ENCODE measurements around the gene NUCB2. TPM values are rescaled to one million over a fixed set of nuclear protein-coding genes. Genes with fewer than 3 reads are reported as not detected.
A peak's percentile ranks its signal among the peaks of the same experiment; 100 is the strongest.
"Not testable (repeated sequence)": the region's sequence is repeated elsewhere in the genome, so short reads cannot be mapped to it uniquely, and the experiment has no call there.

NUCB2 gene
- total RNA-seq (2022) (53.2 and 58.6 TPM in 2 replicates), Bru-seq, nascent RNA (percentile 55 among the genes with signal in this experiment), BruChase-seq, experiment 1, labeled RNA remaining after a 6-hour chase (percentile 58 among the genes with signal in this experiment), BruChase-seq, experiment 2, labeled RNA remaining after a 2-hour chase (percentile 50 among the genes with signal in this experiment)
- long read RNA-seq, transcript NUCB2-208 (14 exons, 2,274 nt): major isoform, 52 of 110 reads
- long read RNA-seq, transcript NUCB2-201 (13 exons, 1,905 nt): minor isoform, 6 of 110 reads
- long read RNA-seq, partial matches to known transcripts: 14 of 110 reads
- long read RNA-seq, other reads (novel, unspliced or antisense): 38 of 110 reads

DNA sequence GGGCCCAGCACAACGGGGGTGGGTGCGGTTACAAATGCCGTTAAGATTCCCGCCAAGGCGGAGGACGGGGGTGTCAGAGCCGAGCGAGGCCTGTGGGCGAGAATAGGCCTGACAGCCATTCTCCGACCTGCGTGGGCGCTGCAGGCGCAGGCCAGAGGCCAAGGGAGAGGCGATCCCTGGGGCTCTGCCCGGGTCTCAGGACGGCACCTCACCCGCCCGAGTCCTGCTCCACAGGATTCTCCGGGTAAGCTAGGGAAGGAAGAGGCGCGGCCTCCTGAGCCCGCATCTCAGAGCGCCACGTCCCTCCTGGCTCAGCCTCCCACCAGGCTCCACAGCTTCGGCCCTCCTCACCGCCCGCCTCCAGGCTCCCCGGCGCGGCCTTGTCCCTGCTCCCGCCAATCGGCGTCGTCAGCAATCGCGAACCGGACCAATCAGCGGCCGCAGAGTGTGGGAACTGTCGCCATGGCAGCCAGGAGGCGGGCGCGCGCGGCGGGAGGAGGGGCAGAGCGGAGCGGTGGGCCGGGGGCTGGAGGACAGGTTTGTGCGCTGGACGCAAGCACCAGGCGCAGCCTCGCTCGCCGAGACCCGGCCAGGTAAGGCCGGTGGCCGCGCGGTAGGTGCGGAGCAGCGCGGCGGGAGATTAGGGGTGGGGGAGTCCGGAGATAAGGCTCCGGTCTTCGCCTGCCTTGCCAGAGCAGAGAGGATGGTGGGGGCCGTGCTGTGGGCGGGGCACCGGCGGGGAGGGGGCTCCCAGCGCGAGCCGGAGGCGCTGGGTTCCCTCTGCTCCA is at the start of gene NUCB2:
Gene NUCB2 (plus strand): TSS at position 504 of the 788 bp plus-strand sequence. CDS start 18,585 bp downstream, outside the sequence.
- TF ChIP-seq, protein P1, sequence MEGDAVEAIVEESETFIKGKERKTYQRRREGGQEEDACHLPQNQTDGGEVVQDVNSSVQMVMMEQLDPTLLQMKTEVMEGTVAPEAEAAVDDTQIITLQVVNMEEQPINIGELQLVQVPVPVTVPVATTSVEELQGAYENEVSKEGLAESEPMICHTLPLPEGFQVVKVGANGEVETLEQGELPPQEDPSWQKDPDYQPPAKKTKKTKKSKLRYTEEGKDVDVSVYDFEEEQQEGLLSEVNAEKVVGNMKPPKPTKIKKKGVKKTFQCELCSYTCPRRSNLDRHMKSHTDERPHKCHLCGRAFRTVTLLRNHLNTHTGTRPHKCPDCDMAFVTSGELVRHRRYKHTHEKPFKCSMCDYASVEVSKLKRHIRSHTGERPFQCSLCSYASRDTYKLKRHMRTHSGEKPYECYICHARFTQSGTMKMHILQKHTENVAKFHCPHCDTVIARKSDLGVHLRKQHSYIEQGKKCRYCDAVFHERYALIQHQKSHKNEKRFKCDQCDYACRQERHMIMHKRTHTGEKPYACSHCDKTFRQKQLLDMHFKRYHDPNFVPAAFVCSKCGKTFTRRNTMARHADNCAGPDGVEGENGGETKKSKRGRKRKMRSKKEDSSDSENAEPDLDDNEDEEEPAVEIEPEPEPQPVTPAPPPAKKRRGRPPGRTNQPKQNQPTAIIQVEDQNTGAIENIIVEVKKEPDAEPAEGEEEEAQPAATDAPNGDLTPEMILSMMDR (IDR thresholded peaks at IDR 0.05; ENCODE audit: unreplicated experiment): no peak
- intact Hi-C loops (cut with micrococcal nuclease; ENCODE audit: unreplicated experiment): no loop called here

DNA sequence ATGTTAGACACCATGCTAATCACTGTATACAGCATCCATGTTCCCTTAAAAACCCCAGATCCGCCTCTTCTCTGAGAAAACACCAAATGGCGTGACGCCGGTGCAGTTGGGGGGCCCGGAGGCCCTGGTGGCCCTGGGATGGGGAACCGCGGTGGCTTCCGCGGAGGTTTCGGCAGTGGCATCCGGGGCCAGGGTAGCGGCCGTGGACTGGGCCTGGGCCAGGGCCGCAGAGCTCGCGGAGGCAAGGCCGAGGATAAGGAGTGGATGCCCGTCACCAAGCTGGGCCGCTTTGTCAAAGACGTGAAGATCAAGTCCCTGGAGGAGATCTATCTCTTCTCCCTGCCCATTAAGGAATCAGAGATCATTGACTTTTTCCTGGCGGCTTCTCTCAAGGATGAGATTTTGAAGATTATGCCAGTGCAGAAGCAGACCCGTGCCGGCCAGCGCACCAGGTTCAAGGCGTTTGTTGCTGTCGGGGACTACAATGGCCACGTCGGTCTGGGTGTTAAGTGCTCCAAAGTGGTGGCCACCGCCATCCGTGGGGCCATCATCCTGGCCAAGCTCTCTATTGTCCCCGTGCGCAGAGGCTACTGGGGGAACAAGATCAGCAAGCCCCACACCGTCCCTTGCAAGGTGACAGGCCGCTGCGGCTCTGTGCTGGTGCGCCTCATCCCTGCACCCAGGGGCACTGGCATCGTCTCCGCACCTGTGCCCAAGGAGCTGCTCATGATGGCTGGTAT is 48.2 kb upstream of the NUCB2 start:
- CTCF ChIA-PET: interaction anchor here (2.0 kb wide), 1 partner anchor 125 kb away, joined by 6 read pairs; no protein-coding TSS in a partner anchor
- H3K4me3 Mint-ChIP-seq (ENCODE audit: low read depth, unreplicated experiment); H3K9me3 Mint-ChIP-seq (ENCODE audit: low read depth, unreplicated experiment); BruUV-seq (replicated peaks); H3K27me3 Mint-ChIP-seq (ENCODE audit: unreplicated experiment); intact Hi-C loops (cut with micrococcal nuclease; ENCODE audit: unreplicated experiment); DNase-seq; H3K36me3 Mint-ChIP-seq (ENCODE audit: insufficient read depth, unreplicated experiment); H3K27ac Mint-ChIP-seq (ENCODE audit: unreplicated experiment): not testable (repeated sequence)
- H3K4me1 Mint-ChIP-seq (ENCODE audit: low read depth, unreplicated experiment): peaks cover 15% of the 10 kb centered on the region

More for the DNA sequence above, at the start of gene NUCB2:
- CTCF ChIA-PET: interaction anchor here (0.5 to 1.6 kb wide), 5 partner anchors 9 to 43 kb away, joined by 3 to 8 read pairs (median 6); no protein-coding TSS in a partner anchor
- peak; percentile 97 for DNase-seq
- no TSS peak for BruUV-seq (replicated peaks)
- Mint-ChIP-seq H3K9me3 (ENCODE audit: low read depth, unreplicated experiment) (no peaks in the 10 kb centered on the region), H3K4me3 (ENCODE audit: low read depth, unreplicated experiment) (peak within 1 kb of the TSS; percentile 69), H3K4me1 (ENCODE audit: low read depth, unreplicated experiment) (peaks cover 17% of the 10 kb centered on the region), H3K27me3 (ENCODE audit: unreplicated experiment) (no peaks in the 10 kb centered on the region), H3K36me3 (ENCODE audit: insufficient read depth, unreplicated experiment) (peaks cover 21% of the 10 kb centered on the region), H3K27ac (ENCODE audit: unreplicated experiment) (peak within 1 kb of the TSS; percentile 94)

DNA sequence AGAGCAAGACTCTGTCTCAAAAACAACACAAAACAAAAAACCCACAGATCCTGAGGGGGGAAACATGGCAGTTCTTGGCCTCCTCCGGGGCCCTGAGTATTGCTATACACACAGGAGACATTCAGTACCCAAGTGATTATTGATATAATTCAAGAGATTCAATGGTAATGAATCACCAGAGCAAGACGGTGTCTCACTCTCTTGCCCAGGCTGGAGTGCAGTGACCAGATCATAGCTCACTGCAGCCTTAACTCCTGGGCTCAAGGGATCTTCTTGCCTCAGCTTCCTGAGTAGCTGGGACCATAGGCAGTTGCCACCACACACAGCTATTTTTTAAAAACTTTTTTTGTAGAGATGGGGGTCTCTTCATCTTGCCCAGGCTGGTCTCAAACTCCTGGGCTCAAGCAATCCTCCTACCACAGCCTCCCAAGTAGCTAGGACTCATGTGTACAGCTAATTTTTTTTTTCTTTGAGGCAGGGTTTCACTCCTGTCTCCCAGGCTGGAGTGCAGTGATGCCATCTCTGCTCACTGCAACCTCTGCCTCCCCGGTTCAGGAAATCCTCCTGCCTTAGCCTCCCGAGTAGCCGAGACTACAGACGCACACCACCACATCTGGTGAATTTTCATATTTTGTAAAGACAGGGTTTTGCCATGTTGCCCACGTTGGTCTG is 46.9 kb upstream of the NUCB2 start:
- CTCF ChIA-PET: interaction anchor here (1.2 to 2.0 kb wide), 2 partner anchors 12 to 124 kb away, joined by 5 to 6 read pairs; no protein-coding TSS in a partner anchor
- Mint-ChIP-seq H3K27me3 (ENCODE audit: unreplicated experiment) (no peaks in the 10 kb centered on the region), H3K4me3 (ENCODE audit: low read depth, unreplicated experiment) (no peak overlapping the region), H3K36me3 (ENCODE audit: insufficient read depth, unreplicated experiment) (peaks cover 5% of the 10 kb centered on the region), H3K27ac (ENCODE audit: unreplicated experiment) (no peak overlapping the region), H3K9me3 (ENCODE audit: low read depth, unreplicated experiment) (peaks cover 2% of the 10 kb centered on the region), H3K4me1 (ENCODE audit: low read depth, unreplicated experiment) (peaks cover 5% of the 10 kb centered on the region)
- BruUV-seq (replicated peaks): no TSS peak
- TF ChIP-seq, protein P1 (IDR thresholded peaks at IDR 0.05; ENCODE audit: unreplicated experiment): no peak
- intact Hi-C loops (cut with micrococcal nuclease; ENCODE audit: unreplicated experiment): loop anchor here (2.0 to 10.0 kb wide), 3 partner anchors 123 to 275 kb away; partner anchors contain the start of gene NCR3LG1
- no peak for DNase-seq

DNA sequence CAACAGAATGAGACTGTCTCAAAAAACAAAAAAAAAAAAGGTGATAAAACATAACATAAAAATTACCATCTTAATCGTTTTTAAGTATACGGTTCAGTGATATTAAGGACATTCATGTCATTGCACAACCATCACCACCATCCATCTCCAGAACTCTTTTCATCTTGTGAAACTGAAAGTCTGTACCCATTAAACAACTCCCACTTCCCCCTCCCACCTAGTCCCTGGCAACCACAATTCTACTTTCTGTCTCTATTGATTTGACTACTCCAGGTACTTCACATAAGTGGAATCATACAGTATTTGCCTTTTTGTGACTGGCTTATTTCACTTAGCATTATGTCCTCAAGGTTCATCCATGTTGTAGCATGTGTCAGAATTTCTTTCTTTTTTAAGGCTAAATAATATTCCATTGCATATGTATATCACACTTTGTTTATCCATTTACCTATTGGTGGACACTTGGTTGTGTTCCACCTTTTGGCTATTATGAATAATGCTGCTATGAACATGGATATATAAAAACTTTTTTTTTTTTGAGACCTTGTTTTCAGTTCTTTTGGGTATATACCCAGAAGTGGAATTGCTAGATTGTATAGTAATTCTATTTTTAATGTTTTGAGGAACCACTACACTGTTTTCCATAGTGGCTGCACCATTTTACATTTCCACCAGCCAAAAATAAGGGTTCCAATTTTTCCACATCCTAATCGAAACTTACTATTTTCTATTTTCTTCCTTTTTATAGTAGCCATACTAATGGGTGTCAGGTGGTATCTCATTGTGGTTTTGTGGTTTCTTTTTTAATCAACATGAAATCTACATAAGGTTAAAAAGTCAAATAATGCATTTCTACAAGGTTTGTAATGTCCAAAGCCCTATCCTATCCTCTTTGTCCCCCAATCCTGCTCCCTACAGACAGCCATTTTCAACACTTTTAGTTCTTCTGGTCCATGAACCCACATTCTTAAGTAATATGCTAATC is 45.4 kb upstream of the NUCB2 start:
- no TSS peak for BruUV-seq (replicated peaks)
- no peaks in the 10 kb centered on the region for H3K27me3 Mint-ChIP-seq (ENCODE audit: unreplicated experiment)
- no peak overlapping the region for H3K4me3 Mint-ChIP-seq (ENCODE audit: low read depth, unreplicated experiment)
- DNase-seq: no peak
- peaks cover 5% of the 10 kb centered on the region for H3K36me3 Mint-ChIP-seq (ENCODE audit: insufficient read depth, unreplicated experiment)
- H3K4me1 Mint-ChIP-seq (ENCODE audit: low read depth, unreplicated experiment): no peaks in the 10 kb centered on the region
- H3K9me3 Mint-ChIP-seq (ENCODE audit: low read depth, unreplicated experiment): no peaks in the 10 kb centered on the region
- CTCF ChIA-PET: interaction anchor here (0.6 kb wide), 1 partner anchor 121 kb away, joined by 3 read pairs; no protein-coding TSS in a partner anchor
- intact Hi-C loops (cut with micrococcal nuclease; ENCODE audit: unreplicated experiment): loop anchor here (2.0 to 10.0 kb wide), 3 partner anchors 121 to 274 kb away; partner anchors contain the start of gene NCR3LG1
- TF ChIP-seq, protein P1 (IDR thresholded peaks at IDR 0.05; ENCODE audit: unreplicated experiment): no peak
- no peak overlapping the region for H3K27ac Mint-ChIP-seq (ENCODE audit: unreplicated experiment)

All from Calu3 (cell line).